ENCODE data around the gene ITGB2.

ITGB2 gene

DNA sequence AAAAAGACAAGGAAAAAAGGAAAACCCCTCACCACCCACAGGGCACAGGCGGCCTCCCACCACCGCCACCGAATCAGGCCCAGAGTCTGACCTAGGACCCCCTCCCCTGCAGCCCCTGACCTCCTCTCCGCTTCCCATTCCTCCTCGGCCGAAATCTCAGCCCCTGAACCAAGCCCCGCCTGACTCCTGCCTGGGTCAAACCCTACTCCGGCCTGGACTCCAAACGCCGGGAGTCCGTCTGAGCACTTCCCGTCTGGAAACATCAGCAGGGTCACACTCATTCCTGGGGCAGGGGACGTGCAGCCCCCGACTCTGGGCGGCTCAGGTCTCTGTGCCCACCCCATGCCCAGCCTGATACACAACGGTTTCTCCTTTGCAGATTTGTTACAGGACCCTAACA, 76.4 kb downstream of the ITGB2 start:
- DNase-seq: no peak

DNA sequence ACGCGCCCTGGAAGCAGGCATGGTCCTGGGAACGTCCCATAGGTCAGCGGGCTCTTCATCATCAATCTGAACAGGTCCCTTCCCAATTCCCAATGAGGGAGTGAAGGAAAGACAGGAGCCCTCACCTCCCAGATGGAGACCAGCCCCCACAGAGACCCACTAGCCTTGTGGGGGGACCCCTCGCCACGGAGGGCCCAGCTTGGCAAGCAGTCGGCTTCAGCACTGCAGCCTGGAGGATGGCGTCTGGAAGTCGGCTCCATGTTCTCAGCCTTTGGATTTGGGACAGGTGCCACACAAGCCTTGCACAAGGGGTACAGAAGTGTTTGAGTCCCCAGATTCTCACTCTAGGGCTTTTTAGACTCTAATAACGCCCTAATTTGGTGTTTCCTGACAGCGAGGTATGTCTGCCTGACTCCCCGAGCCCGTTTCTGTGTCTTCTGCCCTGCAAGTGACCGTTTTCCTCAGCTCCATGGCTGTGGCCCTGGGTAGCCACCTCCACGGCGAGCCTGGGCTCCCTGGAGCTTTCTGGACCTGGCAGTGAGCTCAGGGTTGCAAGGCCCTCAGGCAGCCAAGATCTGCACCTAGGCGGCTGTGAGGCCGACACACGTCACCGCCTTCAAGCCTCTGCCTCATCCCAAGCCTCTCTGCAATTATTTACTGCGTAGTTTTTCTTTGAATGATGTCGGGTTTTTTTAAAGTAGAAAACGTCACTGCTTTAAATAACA, 77.8 kb downstream of the ITGB2 start:
- no peak for DNase-seq

DNA sequence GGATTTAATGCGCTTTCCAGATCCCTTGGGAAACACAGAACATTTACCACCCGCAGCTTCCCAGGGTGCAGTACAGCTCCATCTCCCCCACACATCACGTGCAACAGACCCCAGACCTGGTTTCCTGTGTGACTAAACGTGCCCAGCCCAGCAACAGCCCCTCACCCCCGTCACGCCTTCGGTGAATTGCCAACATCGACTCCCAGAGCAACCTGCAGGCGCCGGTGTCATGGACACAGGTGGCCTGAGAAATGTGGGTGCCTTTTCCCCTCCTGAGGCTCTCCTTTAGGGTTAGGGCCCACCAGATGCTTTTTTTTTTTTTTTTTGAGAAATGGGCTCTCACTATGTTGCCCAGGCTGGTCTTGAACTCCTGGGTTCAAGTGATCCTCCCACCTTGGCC, 78.6 kb downstream of the ITGB2 start:
- DNase-seq: no peak

GRCh38 chr21:44840771-44841170, 79.9 kb downstream of the ITGB2 start:
- DNase-seq: no peak

GRCh38 chr21:44838951-44839350, 81.7 kb downstream of the ITGB2 start:
- no peak for DNase-seq

GRCh38 chr21:44838039-44838895, 82.4 kb downstream of the ITGB2 start:
- no peak for DNase-seq

GRCh38 chr21:44837537-44837936, 83.2 kb downstream of the ITGB2 start:
- DNase-seq: no peak

DNA sequence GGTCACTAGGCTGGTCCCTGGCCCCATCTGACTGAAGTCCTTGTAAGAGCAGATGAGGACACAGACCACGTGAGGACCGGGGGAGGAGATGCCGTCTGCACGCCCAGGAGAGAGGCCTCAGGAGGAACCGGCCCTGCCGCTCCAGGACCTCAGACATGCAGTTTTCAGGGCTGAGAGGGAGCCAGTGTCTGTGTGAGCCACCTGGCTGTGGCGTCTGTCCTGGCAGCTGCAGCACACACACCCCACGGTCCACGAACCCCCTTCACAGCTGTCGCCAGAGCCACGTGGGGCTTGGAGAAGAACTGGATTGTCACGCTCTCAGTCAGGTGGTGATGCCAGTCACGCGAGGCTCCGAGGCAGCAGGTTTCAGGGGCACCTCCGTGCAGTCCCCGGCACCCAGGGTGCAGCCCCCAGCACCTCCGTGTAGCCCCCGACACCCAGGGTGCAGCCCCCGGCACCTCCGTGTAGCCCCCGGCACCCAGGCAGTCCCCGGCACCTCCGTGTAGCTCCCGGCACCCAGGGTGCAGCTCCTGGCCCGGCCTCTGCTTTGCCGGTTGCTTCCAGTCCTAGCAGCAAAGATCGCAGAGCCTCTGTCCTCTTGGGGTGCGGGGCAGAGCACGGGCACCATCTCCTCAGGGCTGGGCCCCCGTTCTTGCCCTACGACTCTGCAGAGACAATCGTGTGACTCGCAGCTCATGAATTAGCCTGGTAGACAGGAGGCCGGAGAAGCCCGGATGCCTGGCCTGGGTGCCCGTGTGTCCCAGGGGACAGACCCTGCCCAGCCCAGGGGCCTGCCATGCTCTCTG, 83.8 kb downstream of the ITGB2 start:
- DNase-seq: no peak

DNA sequence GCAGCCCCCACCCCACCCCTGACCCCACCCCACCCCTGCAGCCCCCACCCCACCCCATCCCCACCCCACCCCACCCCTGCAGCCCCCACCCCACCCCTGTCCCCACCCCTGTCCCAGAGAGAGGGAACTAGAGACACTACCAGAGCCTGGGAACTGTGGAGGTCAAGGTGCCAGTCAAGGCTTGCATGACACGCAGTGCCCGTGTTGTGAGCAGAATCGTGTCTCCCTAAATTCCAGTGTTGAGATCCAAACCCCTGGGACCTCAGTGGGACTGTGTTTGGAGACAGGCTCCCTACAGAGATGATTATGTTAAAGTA, 84.4 kb downstream of the ITGB2 start:
- DNase-seq: no peak

All from NCI-H2029 treated with DMSO at 0.1 percent for 48 hours (cell line).